Measurements from ENCODE around the gene CIB2.

The CIB2 gene

GRCh38 chr15:78131295-78132061 is at the start of gene CIB2:
TSS of gene CIB2 (minus strand) at chr15:78131445. CDS start at chr15:78131215, 230 bp downstream.
- H3K27ac ChIP-seq (ENCODE audit: low read length): no peak within 1 kb of the TSS
- H3K9ac ChIP-seq (ENCODE audit: low read depth, low read length): peak within 1 kb of the TSS; percentile 84
- peaks cover 6% of the 10 kb centered on the region; the same call in 1 of the 2 replicates for H3K4me1 ChIP-seq (ENCODE audit: insufficient read depth, low read length)
- H3K27me3 ChIP-seq (ENCODE audit: insufficient read depth, low read length): no peaks in the 10 kb centered on the region
- no peaks in the 10 kb centered on the region for H3K36me3 ChIP-seq (ENCODE audit: insufficient read depth, low read depth, low read length)
- H3K4me3 ChIP-seq (ENCODE audit: low read length): peak within 1 kb of the TSS; percentile 72
- no peaks in the 10 kb centered on the region for H3K9me3 ChIP-seq (ENCODE audit: insufficient read depth, low read depth, low read length)

- H3K9me3 ChIP-seq (ENCODE audit: insufficient read depth, low read depth, low read length): no peaks in the 10 kb centered on the region
Observed at GRCh38 chr15:78179906-78180305, 48.7 kb upstream of the CIB2 start.

GRCh38 chr15:78179286-78179840 is 48.1 kb upstream of the CIB2 start:
- Histone ChIP-seq H3K4me3 (ENCODE audit: low read length) (no peak overlapping the region), H3K4me1 (ENCODE audit: insufficient read depth, low read length) (no peaks in the 10 kb centered on the region), H3K9ac (ENCODE audit: low read depth, low read length) (no peak overlapping the region), H3K27me3 (ENCODE audit: insufficient read depth, low read length) (no peaks in the 10 kb centered on the region), H3K36me3 (ENCODE audit: insufficient read depth, low read depth, low read length) (no peaks in the 10 kb centered on the region), H3K9me3 (ENCODE audit: insufficient read depth, low read depth, low read length) (no peaks in the 10 kb centered on the region), H3K27ac (ENCODE audit: low read length) (no peak overlapping the region)

More at GRCh38 chr15:78179906-78180305, 48.7 kb upstream of the CIB2 start:
- Histone ChIP-seq H3K27me3 (ENCODE audit: insufficient read depth, low read length) (no peaks in the 10 kb centered on the region), H3K4me3 (ENCODE audit: low read length) (no peak overlapping the region), H3K9ac (ENCODE audit: low read depth, low read length) (no peak overlapping the region), H3K4me1 (ENCODE audit: insufficient read depth, low read length) (no peaks in the 10 kb centered on the region), H3K27ac (ENCODE audit: low read length) (no peak overlapping the region), H3K36me3 (ENCODE audit: insufficient read depth, low read depth, low read length) (no peaks in the 10 kb centered on the region)

- H3K9ac ChIP-seq (ENCODE audit: low read depth, low read length): no peak overlapping the region
- H3K27ac ChIP-seq (ENCODE audit: low read length): no peak overlapping the region
- no peaks in the 10 kb centered on the region for H3K27me3 ChIP-seq (ENCODE audit: insufficient read depth, low read length)
- no peaks in the 10 kb centered on the region for H3K4me1 ChIP-seq (ENCODE audit: insufficient read depth, low read length)
- no peaks in the 10 kb centered on the region for H3K9me3 ChIP-seq (ENCODE audit: insufficient read depth, low read depth, low read length)
- H3K36me3 ChIP-seq (ENCODE audit: insufficient read depth, low read depth, low read length): no peaks in the 10 kb centered on the region; the same call in 1 of the 2 replicates
- H3K4me3 ChIP-seq (ENCODE audit: low read length): no peak overlapping the region
Observed at GRCh38 chr15:78178064-78178463, 46.8 kb upstream of the CIB2 start.

GRCh38 chr15:78177447-78177873 is 46.2 kb upstream of the CIB2 start:
- no peak overlapping the region for H3K4me3 ChIP-seq (ENCODE audit: low read length)
- H3K9me3 ChIP-seq (ENCODE audit: insufficient read depth, low read depth, low read length): no peaks in the 10 kb centered on the region
- H3K9ac ChIP-seq (ENCODE audit: low read depth, low read length): no peak overlapping the region
- H3K4me1 ChIP-seq (ENCODE audit: insufficient read depth, low read length): no peaks in the 10 kb centered on the region
- H3K27ac ChIP-seq (ENCODE audit: low read length): no peak overlapping the region
- H3K27me3 ChIP-seq (ENCODE audit: insufficient read depth, low read length): no peaks in the 10 kb centered on the region
- H3K36me3 ChIP-seq (ENCODE audit: insufficient read depth, low read depth, low read length): peaks cover 4% of the 10 kb centered on the region; the same call in 1 of the 2 replicates

- Histone ChIP-seq H3K9me3 (ENCODE audit: insufficient read depth, low read depth, low read length) (no peaks in the 10 kb centered on the region), H3K27me3 (ENCODE audit: insufficient read depth, low read length) (no peaks in the 10 kb centered on the region), H3K9ac (ENCODE audit: low read depth, low read length) (no peak overlapping the region), H3K27ac (ENCODE audit: low read length) (no peak overlapping the region), H3K36me3 (ENCODE audit: insufficient read depth, low read depth, low read length) (peaks cover 23% of the 10 kb centered on the region), H3K4me3 (ENCODE audit: low read length) (no peak overlapping the region), H3K4me1 (ENCODE audit: insufficient read depth, low read length) (no peaks in the 10 kb centered on the region)
Observed at GRCh38 chr15:78175330-78175729, 44.1 kb upstream of the CIB2 start.

- H3K36me3 ChIP-seq (ENCODE audit: insufficient read depth, low read depth, low read length): peaks cover 32% of the 10 kb centered on the region
- no peak overlapping the region for H3K27ac ChIP-seq (ENCODE audit: low read length)
- H3K27me3 ChIP-seq (ENCODE audit: insufficient read depth, low read length): no peaks in the 10 kb centered on the region
- H3K9me3 ChIP-seq (ENCODE audit: insufficient read depth, low read depth, low read length): no peaks in the 10 kb centered on the region
- no peaks in the 10 kb centered on the region for H3K4me1 ChIP-seq (ENCODE audit: insufficient read depth, low read length)
- no peak overlapping the region for H3K4me3 ChIP-seq (ENCODE audit: low read length)
- no peak overlapping the region for H3K9ac ChIP-seq (ENCODE audit: low read depth, low read length)
Observed at GRCh38 chr15:78174401-78174800, 43.2 kb upstream of the CIB2 start.

- Histone ChIP-seq H3K4me1 (ENCODE audit: insufficient read depth, low read length) (no peaks in the 10 kb centered on the region), H3K9ac (ENCODE audit: low read depth, low read length) (no peak overlapping the region), H3K9me3 (ENCODE audit: insufficient read depth, low read depth, low read length) (no peaks in the 10 kb centered on the region), H3K4me3 (ENCODE audit: low read length) (no peak overlapping the region), H3K27ac (ENCODE audit: low read length) (no peak overlapping the region), H3K27me3 (ENCODE audit: insufficient read depth, low read length) (no peaks in the 10 kb centered on the region), H3K36me3 (ENCODE audit: insufficient read depth, low read depth, low read length) (peaks cover 48% of the 10 kb centered on the region)
Observed at GRCh38 chr15:78171864-78172472, 40.7 kb upstream of the CIB2 start.

- Histone ChIP-seq H3K4me3 (ENCODE audit: low read length) (no peak overlapping the region), H3K9me3 (ENCODE audit: insufficient read depth, low read depth, low read length) (no peaks in the 10 kb centered on the region), H3K27ac (ENCODE audit: low read length) (no peak overlapping the region), H3K9ac (ENCODE audit: low read depth, low read length) (no peak overlapping the region), H3K36me3 (ENCODE audit: insufficient read depth, low read depth, low read length) (peaks cover 52% of the 10 kb centered on the region), H3K4me1 (ENCODE audit: insufficient read depth, low read length) (no peaks in the 10 kb centered on the region), H3K27me3 (ENCODE audit: insufficient read depth, low read length) (no peaks in the 10 kb centered on the region)
Observed at GRCh38 chr15:78170848-78171773, 39.9 kb upstream of the CIB2 start.

GRCh38 chr15:78168608-78169007 is 37.4 kb upstream of the CIB2 start:
- Histone ChIP-seq H3K9me3 (ENCODE audit: insufficient read depth, low read depth, low read length) (no peaks in the 10 kb centered on the region), H3K27me3 (ENCODE audit: insufficient read depth, low read length) (no peaks in the 10 kb centered on the region), H3K9ac (ENCODE audit: low read depth, low read length) (no peak overlapping the region), H3K4me3 (ENCODE audit: low read length) (no peak overlapping the region), H3K36me3 (ENCODE audit: insufficient read depth, low read depth, low read length) (peaks cover 69% of the 10 kb centered on the region), H3K27ac (ENCODE audit: low read length) (no peak overlapping the region), H3K4me1 (ENCODE audit: insufficient read depth, low read length) (no peaks in the 10 kb centered on the region)

- Histone ChIP-seq H3K4me1 (ENCODE audit: insufficient read depth, low read length) (no peaks in the 10 kb centered on the region), H3K9me3 (ENCODE audit: insufficient read depth, low read depth, low read length) (no peaks in the 10 kb centered on the region), H3K27ac (ENCODE audit: low read length) (no peak overlapping the region), H3K4me3 (ENCODE audit: low read length) (no peak overlapping the region), H3K27me3 (ENCODE audit: insufficient read depth, low read length) (no peaks in the 10 kb centered on the region), H3K9ac (ENCODE audit: low read depth, low read length) (no peak overlapping the region), H3K36me3 (ENCODE audit: insufficient read depth, low read depth, low read length) (peaks cover 70% of the 10 kb centered on the region)
Observed at GRCh38 chr15:78167227-78167888, 36.1 kb upstream of the CIB2 start.

All from iPS-20b (cell line).